ENCODE data around the gene MROH7. TPM values are rescaled to one million over a fixed set of nuclear protein-coding genes. Genes with fewer than 3 reads are reported as not detected.

MROH7 gene
- polyA plus RNA-seq, 3 donors: 0.22 to 0.33 (median 0.28) TPM

DNA sequence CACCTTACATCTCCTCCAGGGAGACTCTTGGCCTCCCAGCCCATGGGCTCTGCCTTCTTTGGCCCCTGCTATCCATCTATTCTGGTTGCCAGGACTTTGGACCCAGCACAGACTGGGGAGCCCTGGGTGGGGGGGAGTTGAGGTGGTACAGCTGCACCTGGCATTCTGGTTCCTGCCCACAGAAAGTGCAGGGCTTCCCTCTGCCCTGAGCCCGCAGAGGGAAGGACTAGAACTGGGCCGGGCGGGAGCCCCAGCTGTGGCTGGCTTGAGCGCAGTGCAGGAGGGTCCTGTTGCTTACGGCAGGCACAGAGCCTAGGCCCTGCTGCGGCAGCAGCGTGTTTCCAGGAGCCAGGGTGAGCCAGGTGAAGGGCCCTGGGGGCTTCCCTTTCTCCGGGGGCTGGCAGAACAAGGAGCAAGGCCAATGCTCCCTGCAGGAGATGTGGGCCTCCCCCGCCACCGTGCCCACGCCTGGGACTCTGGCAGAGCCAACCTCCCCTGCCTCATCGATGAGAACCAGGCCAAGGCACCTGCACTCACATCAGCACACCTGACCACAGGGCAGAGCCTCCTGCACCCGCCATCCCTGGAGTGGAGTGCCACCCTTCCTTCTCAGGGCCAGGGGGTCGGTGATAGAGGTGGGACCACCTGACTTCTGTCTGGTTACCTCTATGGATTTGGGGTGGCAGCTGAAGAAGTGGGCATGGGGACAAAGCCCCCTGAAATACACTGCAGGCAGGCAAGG is 106.7 kb downstream of the MROH7 start:
- 80 to 86% (median 81%) methylated on average over 14 of the region's 14 CpGs for WGBS, 3 donors
- no peak overlapping the region for H3K27ac ChIP-seq (ENCODE audit: low read depth, low read length)

DNA sequence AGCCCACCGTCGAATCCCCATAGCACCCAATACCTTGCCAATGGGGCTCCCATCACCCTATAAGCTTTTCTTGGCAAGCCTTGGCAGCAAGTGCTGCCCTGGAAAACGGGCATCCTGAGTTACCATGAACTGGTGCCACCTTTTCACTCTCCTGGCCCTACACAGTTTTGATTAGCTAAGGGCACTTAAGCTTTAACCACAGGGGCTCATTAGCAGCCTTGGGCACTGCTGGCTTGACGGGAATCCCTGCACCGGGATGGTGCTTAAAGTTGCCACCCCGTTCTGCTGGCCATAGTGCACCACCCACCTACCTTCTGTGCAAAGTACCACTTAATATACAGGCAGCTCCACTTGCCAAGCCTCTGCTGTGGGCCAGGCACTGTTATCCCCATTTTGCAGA is 109.0 kb downstream of the MROH7 start:
- H3K27ac ChIP-seq (ENCODE audit: low read depth, low read length): no peak overlapping the region
- WGBS, 3 donors: 75 to 87% (median 77%) methylated on average over 6 of the region's 6 CpGs

DNA sequence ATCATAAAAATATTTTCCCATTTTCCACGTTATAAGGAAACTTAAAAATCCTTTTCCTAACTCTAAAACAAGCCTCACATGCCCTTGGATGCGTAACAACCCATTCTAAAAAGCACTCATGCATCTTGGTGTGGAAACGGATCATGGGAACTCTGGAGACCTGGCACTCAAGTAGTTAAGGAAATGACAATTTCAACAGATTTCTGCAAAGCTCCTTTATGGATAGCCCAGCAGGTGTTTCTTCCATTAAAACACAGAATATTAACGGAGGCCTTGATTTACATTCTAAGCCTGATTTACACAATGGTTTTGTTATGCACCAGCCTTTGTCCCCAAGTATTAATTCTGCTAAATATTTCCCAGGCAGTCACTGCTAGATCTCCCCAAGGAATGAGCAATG is 109.8 kb downstream of the MROH7 start:
- H3K27ac ChIP-seq (ENCODE audit: low read depth, low read length): no peak overlapping the region
- WGBS, 3 donors: 65 to 81% (median 71%) methylated on average over 4 of the region's 4 CpGs

DNA sequence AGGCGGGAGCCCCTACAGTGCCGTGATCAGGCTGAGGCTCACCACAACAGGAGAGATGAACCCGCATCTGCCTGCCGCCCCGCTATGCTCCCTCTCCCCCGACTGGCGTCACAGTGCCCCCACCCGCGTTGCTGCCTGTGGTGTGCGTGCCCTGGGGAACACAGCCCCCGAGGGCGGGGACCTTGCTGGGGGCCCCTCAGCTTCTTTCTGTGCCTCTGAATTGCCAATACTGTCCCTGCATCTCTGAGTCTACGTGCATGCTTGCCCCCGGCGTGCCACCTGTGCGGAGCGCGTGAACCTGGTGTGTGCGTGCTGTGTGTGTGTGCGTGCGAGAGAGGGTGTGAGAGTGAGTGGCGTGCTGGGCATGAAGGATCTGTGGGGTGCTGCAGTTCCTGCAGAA is 112.5 kb downstream of the MROH7 start:
- 89 to 94% (median 91%) methylated on average over 22 of the region's 22 CpGs for WGBS, 3 donors
- no peak overlapping the region for H3K27ac ChIP-seq (ENCODE audit: low read depth, low read length)

DNA sequence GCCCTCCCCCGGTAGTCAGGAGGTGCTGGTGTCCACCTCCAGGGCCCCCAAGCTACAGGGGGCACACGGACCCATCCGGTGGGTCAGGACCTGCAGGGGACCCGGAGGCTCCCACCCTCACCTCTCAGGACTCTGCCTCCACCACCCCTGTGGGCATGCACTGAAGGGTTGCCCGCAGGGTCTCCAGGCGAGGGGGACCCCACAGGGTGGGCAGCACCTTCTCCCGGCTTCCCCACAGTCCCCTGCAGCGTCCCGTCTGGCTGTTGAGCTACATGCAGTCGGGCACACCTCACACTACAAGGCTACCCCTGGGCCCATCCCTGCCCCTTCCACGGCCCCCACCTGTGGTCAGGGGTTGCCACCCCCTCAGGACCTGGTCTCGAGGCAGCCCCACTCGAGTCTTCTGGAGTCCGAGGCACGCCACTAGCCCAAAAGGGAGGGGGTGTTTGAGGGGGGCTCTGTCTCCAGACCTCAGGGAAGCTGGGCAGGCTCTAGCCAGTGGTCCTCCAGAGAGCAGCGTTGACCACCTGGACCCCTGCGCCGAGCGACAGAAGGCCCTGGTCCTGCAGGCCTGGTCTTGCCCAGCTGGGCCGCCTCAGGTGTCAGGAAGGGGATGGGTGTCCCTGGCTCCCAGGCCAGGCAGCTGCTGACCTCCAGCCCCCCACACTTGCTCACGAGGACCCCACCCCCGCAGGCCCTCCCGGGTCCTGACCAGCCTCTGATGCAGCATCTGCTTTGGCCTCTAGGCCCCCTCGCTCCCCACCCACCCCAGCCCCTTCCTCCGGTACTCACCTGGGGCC is 113.1 kb downstream of the MROH7 start:
- WGBS, 3 donors: 89 to 91% (median 91%) methylated on average over 25 of the region's 25 CpGs
- H3K27ac ChIP-seq (ENCODE audit: low read depth, low read length): no peak overlapping the region

DNA sequence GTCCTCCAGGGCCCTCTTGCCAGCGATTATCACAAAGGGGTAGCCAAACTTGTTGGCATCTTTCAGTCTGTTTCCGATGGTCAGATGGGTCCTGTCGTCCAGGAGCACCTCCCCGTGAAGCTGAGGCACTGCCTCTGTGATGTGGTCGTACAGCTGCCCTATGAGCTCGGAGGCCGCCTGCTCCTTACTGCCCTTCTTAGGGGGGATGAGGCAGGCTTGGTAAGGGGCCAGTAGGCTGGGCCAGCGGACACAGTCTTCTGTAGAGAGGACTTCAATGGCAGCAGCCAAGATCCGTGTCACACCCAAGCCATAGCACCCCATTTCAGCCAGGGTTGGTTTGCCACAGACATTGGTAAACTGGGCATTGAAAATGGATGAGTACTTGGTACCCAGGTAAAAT is 116.2 kb downstream of the MROH7 start:
- H3K27ac ChIP-seq (ENCODE audit: low read depth, low read length): no peak overlapping the region
- 93 to 96% (median 95%) methylated on average over 9 of the region's 9 CpGs for WGBS, 3 donors

DNA sequence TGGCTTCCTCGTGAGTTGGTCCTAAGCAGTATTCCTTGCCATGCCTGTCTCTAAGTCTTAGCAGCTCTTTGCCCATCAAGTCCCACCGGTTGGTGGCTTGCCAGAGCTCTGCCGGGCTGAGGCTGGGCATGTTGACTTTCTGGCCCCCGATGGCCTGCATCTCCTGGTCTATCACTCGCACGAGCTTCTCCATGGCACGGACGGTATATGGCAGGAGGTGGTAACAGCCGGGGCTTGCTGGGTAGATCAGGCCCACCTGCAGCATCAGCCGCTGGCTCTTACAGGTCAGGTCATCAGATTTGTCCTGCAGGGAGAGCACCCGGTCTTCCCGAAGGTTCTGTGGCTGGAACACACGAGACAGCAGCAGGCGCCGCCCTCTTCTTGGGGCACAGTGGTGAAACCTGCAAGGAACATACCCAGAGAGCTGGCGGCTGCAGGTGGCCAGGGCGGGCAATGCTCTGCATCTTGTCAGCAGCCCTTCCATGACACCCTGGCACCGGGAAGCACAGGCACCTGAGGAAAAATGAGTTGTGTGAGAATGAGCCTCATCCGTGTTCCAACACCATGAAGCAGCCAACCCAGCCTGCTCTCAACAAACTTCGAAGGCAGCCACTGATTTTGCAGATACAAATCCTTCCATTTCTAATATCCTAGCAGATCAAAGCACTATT is 117.2 kb downstream of the MROH7 start:
- H3K27ac ChIP-seq (ENCODE audit: low read depth, low read length): no peak overlapping the region
- 90 to 95% (median 93%) methylated on average over 20 of the region's 20 CpGs for WGBS, 3 donors

Other genes starting within 250 kb of the MROH7 start
- gene SSBP3, start 235.4 kb upstream of the MROH7 start, polyA plus RNA-seq: 10 to 100 TPM; 18.6 to 43.9 (median 37.0) TPM
- 1 to 10 TPM; 1.1 to 2.4 (median 1.5) TPM for gene ACOT11, start 93.6 kb upstream of the MROH7 start, polyA plus RNA-seq
- gene FAM151A, start 18.3 kb upstream of the MROH7 start, polyA plus RNA-seq: under 1 TPM; 0.22 to 0.85 (median 0.46) TPM
- gene TTC4, start 74.1 kb downstream of the MROH7 start, polyA plus RNA-seq: 10 to 100 TPM in 2 of 3 donors, 1 to 10 TPM in 1; 8.1 to 13.5 (median 13.1) TPM
- gene PARS2, start 122.7 kb downstream of the MROH7 start, polyA plus RNA-seq: 1 to 10 TPM in 2 of 3 donors, under 1 TPM in 1; 0.11 to 2.0 (median 1.7) TPM
- 1 to 10 TPM in 2 of 3 donors, not detected in 1; 1.2 to 6.3 TPM for gene TTC22, start 159.5 kb downstream of the MROH7 start, polyA plus RNA-seq
- gene DHCR24, start 245.4 kb downstream of the MROH7 start, polyA plus RNA-seq: 100 to 1,000 TPM in 1 of 3 donors, 10 to 100 TPM in 2; 28.5 to 131 (median 36.3) TPM